Measurements from ENCODE around the gene NAMPT. TPM values are rescaled to one million over a fixed set of nuclear protein-coding genes. Genes with fewer than 3 reads are reported as not detected.
A peak's percentile ranks its signal among the peaks of the same experiment; 100 is the strongest.
"Not testable (repeated sequence)": the region's sequence is repeated elsewhere in the genome, so short reads cannot be mapped to it uniquely, and the experiment has no call there.

Gene NAMPT
- total and polyA plus RNA-seq, 5 donors, result 57.1 to 219 (median 118) TPM

- H3K9me3 ChIP-seq (ENCODE audit: control insufficient read depth, low read length); H3K4me1 ChIP-seq (ENCODE audit: control insufficient read depth, insufficient read depth, low read length); ATAC-seq; DNase-seq; intact Hi-C loops (cut with DNase I); H3K4me3 ChIP-seq (ENCODE audit: low read length); H3K27ac ChIP-seq (ENCODE audit: low read length); H3K27me3 ChIP-seq (ENCODE audit: control insufficient read depth, insufficient read depth): not testable (repeated sequence)
- 89% methylated on average over 7 of the region's 7 CpGs for WGBS
These were observed 75.8 kb downstream of the NAMPT start for GRCh38 chr7:106208944-106209343.

DNA sequence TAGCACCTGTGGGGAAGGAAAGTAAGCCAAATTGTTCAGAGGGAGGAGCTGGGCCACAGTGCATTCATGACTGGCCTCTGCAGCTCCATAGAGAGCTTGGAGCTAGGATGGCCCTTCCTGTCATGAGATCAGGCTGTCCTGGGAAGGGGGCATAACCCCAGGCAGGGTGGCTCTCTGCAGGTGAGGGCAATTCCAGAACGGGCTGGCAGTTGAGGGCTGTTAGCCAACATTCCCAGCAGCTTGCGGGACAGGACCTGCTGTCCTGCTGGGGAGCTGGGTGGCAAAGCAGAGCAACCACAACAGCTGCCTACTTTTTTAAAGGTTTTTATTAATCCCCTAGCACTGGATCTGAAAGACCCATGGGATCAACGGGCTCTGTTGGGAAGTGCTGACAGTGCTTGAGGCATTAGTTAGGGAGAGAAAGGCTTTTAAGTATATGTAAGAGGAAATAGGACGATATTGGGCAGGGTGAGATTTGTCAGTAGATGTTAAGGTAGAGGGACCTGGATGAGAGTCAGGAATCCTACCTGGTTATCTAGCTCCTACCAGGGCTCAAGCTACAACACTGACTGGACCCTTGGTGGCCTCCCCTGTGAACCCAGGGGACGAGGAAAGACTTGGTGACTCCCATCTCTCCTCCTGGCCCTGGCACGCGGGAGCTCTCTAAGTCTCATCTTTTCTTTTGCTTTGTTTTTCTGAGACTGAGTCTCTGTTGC, 77.8 kb downstream of the NAMPT start:
- H3K4me3 ChIP-seq (ENCODE audit: low read length), result no peak overlapping the region
- H3K27me3 ChIP-seq (ENCODE audit: control insufficient read depth, insufficient read depth), result no peaks in the 10 kb centered on the region
- 82% methylated on average over 7 of the region's 7 CpGs for WGBS
- no peaks in the 10 kb centered on the region for H3K9me3 ChIP-seq (ENCODE audit: control insufficient read depth, low read length)
- peak overlapping the region; percentile 23 for H3K27ac ChIP-seq (ENCODE audit: low read length)
- intact Hi-C loops (cut with DNase I), result no loop called here
- peaks cover 5% of the 10 kb centered on the region for H3K4me1 ChIP-seq (ENCODE audit: control insufficient read depth, insufficient read depth, low read length)
- ATAC-seq (peak in 1 of 2 donors; percentile 69), DNase-seq (no peak)

- Histone ChIP-seq H3K27me3 (ENCODE audit: control insufficient read depth, insufficient read depth) (no peaks in the 10 kb centered on the region), H3K9me3 (ENCODE audit: control insufficient read depth, low read length) (no peaks in the 10 kb centered on the region), H3K4me3 (ENCODE audit: low read length) (no peak overlapping the region), H3K4me1 (ENCODE audit: control insufficient read depth, insufficient read depth, low read length) (peaks cover 5% of the 10 kb centered on the region), H3K27ac (ENCODE audit: low read length) (no peak overlapping the region)
- intact Hi-C loops (cut with DNase I), result no loop called here
- ATAC-seq (no peak), DNase-seq (no peak)
- WGBS, result 54% methylated on average over 3 of the region's 3 CpGs
These were observed 79.1 kb downstream of the NAMPT start for GRCh38 chr7:106205621-106206222.

GRCh38 chr7:106203473-106203872, 81.3 kb downstream of the NAMPT start:
- ATAC-seq, result no peak
- 65% methylated on average over 1 of the region's 1 CpG for WGBS
- intact Hi-C loops (cut with DNase I), result no loop called here

GRCh38 chr7:106201164-106201563, 83.6 kb downstream of the NAMPT start:
- 76% methylated on average over 3 of the region's 3 CpGs for WGBS
- Histone ChIP-seq H3K4me1 (ENCODE audit: control insufficient read depth, insufficient read depth, low read length) (no peaks in the 10 kb centered on the region), H3K9me3 (ENCODE audit: control insufficient read depth, low read length) (no peaks in the 10 kb centered on the region), H3K27ac (ENCODE audit: low read length) (no peak overlapping the region), H3K27me3 (ENCODE audit: control insufficient read depth, insufficient read depth) (no peaks in the 10 kb centered on the region), H3K4me3 (ENCODE audit: low read length) (no peak overlapping the region)
- DNase-seq (no peak), ATAC-seq (no peak)
- intact Hi-C loops (cut with DNase I), result no loop called here

More at GRCh38 chr7:106203473-106203872, 81.3 kb downstream of the NAMPT start:
- DNase-seq, result no peak
- Histone ChIP-seq H3K27ac (ENCODE audit: low read length) (no peak overlapping the region), H3K4me3 (ENCODE audit: low read length) (no peak overlapping the region), H3K4me1 (ENCODE audit: control insufficient read depth, insufficient read depth, low read length) (peaks cover 5% of the 10 kb centered on the region), H3K27me3 (ENCODE audit: control insufficient read depth, insufficient read depth) (no peaks in the 10 kb centered on the region), H3K9me3 (ENCODE audit: control insufficient read depth, low read length) (no peaks in the 10 kb centered on the region)

DNA sequence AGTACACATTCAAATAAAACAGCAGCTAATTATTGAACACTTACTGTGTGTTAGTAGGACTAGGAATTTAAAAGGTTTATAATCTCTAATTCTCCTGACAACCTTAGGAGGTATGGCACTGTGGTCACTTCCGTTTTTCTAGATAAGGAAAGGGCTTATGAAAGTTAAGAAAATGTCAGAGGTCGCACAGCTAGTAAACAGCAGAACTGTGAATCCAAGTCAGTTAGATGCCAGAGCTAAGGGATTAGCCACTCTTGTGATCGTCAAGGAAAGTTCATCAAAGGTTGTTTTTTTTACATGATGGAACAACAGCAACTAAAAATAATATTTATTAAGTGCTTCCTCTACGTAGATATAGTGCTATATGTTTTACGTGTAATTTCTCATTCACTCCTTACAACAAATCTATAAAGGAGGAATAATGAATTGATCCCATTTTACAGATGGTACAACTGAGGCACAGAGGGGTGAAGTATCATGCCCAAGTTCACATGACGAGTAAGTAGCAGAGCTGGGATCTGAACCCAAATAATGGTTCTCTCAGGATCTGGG, 84.9 kb downstream of the NAMPT start:
- DNase-seq, result no peak
- no peak overlapping the region for H3K4me3 ChIP-seq (ENCODE audit: low read length)

DNA sequence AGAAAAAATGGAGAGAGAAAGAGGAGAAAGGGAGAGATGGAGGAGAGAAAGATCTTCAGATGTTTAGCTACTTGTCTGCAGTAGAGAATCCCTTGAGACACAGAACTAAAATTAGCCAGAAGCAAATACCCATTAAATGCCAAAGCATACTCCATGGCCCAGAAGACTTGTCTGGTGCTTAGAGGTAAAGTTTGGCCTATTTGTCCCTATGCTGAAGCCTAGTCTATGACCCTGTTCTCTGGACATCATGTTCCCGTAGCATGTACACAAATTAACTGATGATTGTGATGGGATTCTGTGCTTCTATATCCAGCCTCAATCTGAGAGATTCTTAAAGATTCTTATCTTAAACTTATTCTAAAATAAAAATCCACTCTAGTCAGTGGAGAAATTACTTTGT, 85.8 kb downstream of the NAMPT start:
- H3K4me3 ChIP-seq (ENCODE audit: low read length), result no peak overlapping the region
- H3K9me3 ChIP-seq (ENCODE audit: control insufficient read depth, low read length), result no peaks in the 10 kb centered on the region
- ATAC-seq, result peak; percentile 40 to 61
- no peak overlapping the region for H3K27ac ChIP-seq (ENCODE audit: low read length)
- intact Hi-C loops (cut with DNase I), result no loop called here
- 65% methylated on average over 1 of the region's 1 CpG for WGBS
- no peaks in the 10 kb centered on the region for H3K27me3 ChIP-seq (ENCODE audit: control insufficient read depth, insufficient read depth)
- no peaks in the 10 kb centered on the region for H3K4me1 ChIP-seq (ENCODE audit: control insufficient read depth, insufficient read depth, low read length)
- DNase-seq, result no peak

More for the DNA sequence above, 84.9 kb downstream of the NAMPT start:
- Histone ChIP-seq H3K9me3 (ENCODE audit: control insufficient read depth, low read length) (no peaks in the 10 kb centered on the region), H3K4me1 (ENCODE audit: control insufficient read depth, insufficient read depth, low read length) (no peaks in the 10 kb centered on the region), H3K27me3 (ENCODE audit: control insufficient read depth, insufficient read depth) (no peaks in the 10 kb centered on the region), H3K27ac (ENCODE audit: low read length) (no peak overlapping the region)
- ATAC-seq, result peak in 1 of 2 donors; percentile 70
- 63% methylated on average over 6 of the region's 6 CpGs for WGBS
- intact Hi-C loops (cut with DNase I), result no loop called here

Other genes with a start within 250 kb of the NAMPT start
- 10 to 100 TPM; 72.2 to 86.9 (median 79.7) TPM for gene SYPL1, start 172.7 kb downstream of the NAMPT start, total RNA-seq
- 78.0 TPM for gene SYPL1, start 172.7 kb downstream of the NAMPT start, polyA plus RNA-seq